GM12878 (cell line): Measurements from ENCODE around the gene ITK. TPM values are rescaled to one million over a fixed set of nuclear protein-coding genes. Genes with fewer than 3 reads are reported as not detected.

Experiments used
- ATAC-seq: fragments of 200-7000 bp; cut with Tn5 transposase; 3 replicates; pipeline ENCODE4 v1.9.1; 2020; ENCODE audit warnings: mild to moderate bottlenecking, moderate library complexity
- BruUV-seq: library from RNA; stranded (reverse); fragments of 400-500 nt; replicated peaks from 2 replicates; lab custom pipeline; 2021; lab: Mats Ljungman, UMichigan
- CTCF ChIA-PET: fragments of 300-600 bp; sonication (Branson Sonifier 250); formaldehyde crosslinking; extraction: SDS; loops from one replicate; lab custom pipeline; 2021; ENCODE audit warnings: inconsistent platforms; lab: Yijun Ruan, JAX
- POLR2A ChIA-PET: fragments of 350-600 bp; formaldehyde crosslinking; extraction: SDS; loops from one replicate; lab custom pipeline; 2021; ENCODE audit warnings: inconsistent platforms; lab: Charles Lee
- RAD21 ChIA-PET: fragments of 300-600 bp; sonication (Branson Sonifier 250); formaldehyde crosslinking; loops from one replicate; lab custom pipeline; 2023; ENCODE audit warnings: antibody characterized with exemption; ENCODE audit not compliant: unreplicated experiment; lab: Charles Lee
- SMC1A ChIA-PET: fragments of 300-600 bp; sonication (Branson Sonifier 250); formaldehyde crosslinking; loops from one replicate; lab custom pipeline; 2023; ENCODE audit not compliant: unreplicated experiment, uncharacterized antibody; lab: Charles Lee
- DNase-seq: peaks from one replicate; pipeline ENCODE4 v3.0.0-alpha.2; 2011; ENCODE audit warnings: low read depth, low spot score
- FAIRE-seq: peaks from 3 replicates; lab custom pipeline; 2011; peaks lifted over from hg19 to GRCh38; lab: Jason Lieb, UNC
- H2AFZ ChIP-seq: 2 replicates; pipeline ENCODE4 v1.6.0; 2011; ENCODE audit warnings: low read depth, low read length, control low read depth; ENCODE audit not compliant: control insufficient read depth
- H3K27ac ChIP-seq: 2 replicates; pipeline ENCODE4 v1.5.1; 2011; ENCODE audit warnings: control low read depth; ENCODE audit not compliant: control insufficient read depth, insufficient read depth
- H3K27me3 ChIP-seq, 2 experiments: replicated peaks in 1 of 2; 2 replicates each; pipeline versions ENCODE4 v1.6.0 to v1.6.1; 2011; ENCODE audit warnings: low read length in 1 of 2; ENCODE audit not compliant: control insufficient read depth in 2 of 2, insufficient read depth in 2 of 2
- H3K36me3 ChIP-seq, 2 experiments: 2 replicates each; pipeline ENCODE4 v1.5.1; 2011; ENCODE audit warnings: low read length in 1 of 2; ENCODE audit not compliant: control insufficient read depth in 2 of 2, insufficient read depth in 2 of 2
- H3K4me1 ChIP-seq: 2 replicates; pipeline ENCODE4 v1.6.1; 2011; ENCODE audit warnings: mild to moderate bottlenecking, low read length, moderate library complexity, mixed read lengths; ENCODE audit not compliant: control insufficient read depth, insufficient read depth
- H3K4me2 ChIP-seq: 2 replicates; pipeline ENCODE4 v1.6.0; 2011; ENCODE audit warnings: control low read depth; ENCODE audit not compliant: control insufficient read depth, insufficient read depth
- H3K4me3 ChIP-seq: fragments of 200-600 bp; sonication (generic); 2 replicates; pipeline ENCODE4 v1.5.1; 2016
- H3K79me2 ChIP-seq: 2 replicates; pipeline ENCODE4 v1.6.0; 2011; ENCODE audit warnings: low read length; ENCODE audit not compliant: control insufficient read depth, insufficient read depth
- H3K9ac ChIP-seq: 2 replicates; pipeline ENCODE4 v1.8.0; 2011; ENCODE audit warnings: low read length, control low read depth, mixed read lengths; ENCODE audit not compliant: control insufficient read depth, insufficient read depth
- H3K9me3 ChIP-seq: replicated peaks from 3 replicates; pipeline ENCODE4 v1.5.1; 2011; ENCODE audit warnings: mild to moderate bottlenecking, low read length; ENCODE audit not compliant: control insufficient read depth, insufficient read depth
- H4K20me1 ChIP-seq: 2 replicates; pipeline ENCODE4 v1.6.0; 2011; ENCODE audit not compliant: control insufficient read depth, insufficient read depth
- BACH1 ChIP-seq: fragments of 450-650 bp; IDR thresholded peaks from 2 replicates; pipeline ENCODE4 v1.6.1; 2017; ENCODE audit warnings: mild to moderate bottlenecking, borderline replicate concordance
- IRF4 ChIP-seq: IDR thresholded peaks from 2 replicates; pipeline ENCODE4 v1.6.1; 2011; ENCODE audit warnings: low read depth, low read length
- KLF5 ChIP-seq: fragments of 450-650 bp; IDR thresholded peaks from 2 replicates; pipeline ENCODE4 v1.6.1; 2014; ENCODE audit warnings: mild to moderate bottlenecking; ENCODE audit not compliant: partially characterized antibody
- MEF2B ChIP-seq: fragments of 450-650 bp; IDR thresholded peaks from 2 replicates; pipeline ENCODE4 v1.6.1; 2018; ENCODE audit warnings: mild to moderate bottlenecking, moderate library complexity; ENCODE audit not compliant: partially characterized antibody, poor library complexity, severe bottlenecking
- RB1 ChIP-seq: fragments of 450-650 bp; formaldehyde crosslinking; IDR thresholded peaks from 2 replicates; pipeline ENCODE4 v1.6.1; 2017; ENCODE audit warnings: mild to moderate bottlenecking, borderline replicate concordance
- RBBP5 ChIP-seq: fragments of 200-600 bp; sonication (generic); conservative IDR thresholded peaks from 2 replicates; pipeline ENCODE4 v1.6.1; 2016
- SIX5 ChIP-seq: IDR thresholded peaks from 2 replicates; pipeline ENCODE4 v1.6.1; 2011; ENCODE audit warnings: mild to moderate bottlenecking, low read depth, low read length, moderate library complexity; ENCODE audit not compliant: severe bottlenecking
- SPI1 ChIP-seq: IDR thresholded peaks from 2 replicates; pipeline ENCODE4 v1.6.1; 2011; ENCODE audit warnings: low read depth, mild to moderate bottlenecking, low read length, moderate library complexity, borderline replicate concordance; ENCODE audit not compliant: insufficient read depth
- STAT1 ChIP-seq: fragments of 450-650 bp; conservative IDR thresholded peaks from 2 replicates; pipeline ENCODE4 v1.6.1; 2014; ENCODE audit warnings: antibody characterized with exemption, mild to moderate bottlenecking
- SUZ12 ChIP-seq: fragments of 200-600 bp; sonication (generic); IDR thresholded peaks from one replicate; pipeline ENCODE4 v1.6.1; 2018; ENCODE audit warnings: antibody characterized with exemption, mild to moderate bottlenecking; ENCODE audit not compliant: unreplicated experiment
- WGBS: methylation state at CpG from one replicate; pipeline ENCODE4 v1.1.6; 2016; ENCODE audit warnings: low lambda C conversion rate; ENCODE audit not compliant: insufficient replicate concordance, insufficient coverage; ENCODE audit errors: missing lambda C conversion rate; 5-methylcytosine and 5-hydroxymethylcytosine counted together
- in situ Hi-C: fragments of 300-500 bp; cut with MboI; formaldehyde crosslinking; loops from 9 replicates; pipeline ENCODE4 v1.14.3; 2018; ENCODE audit warnings: mixed read lengths
- intact Hi-C: fragments of 100-400 bp; cut with micrococcal nuclease; formaldehyde crosslinking; loops from one replicate; pipeline ENCODE4 v1.14.2; 2022; ENCODE audit not compliant: unreplicated experiment
- polyA plus RNA-seq, 11 experiments: library from polyadenylated mRNA; depleted of rRNA in 4 of 11; unstranded in 6 of 11; stranded (reverse) in 5 of 11; fragments of >200 nt; fragmentation: Nextera tagmentation in 4 of 11; fragmentation: Illumina TruSeq in 1 of 11; extraction: Ambion mirVana in 4 of 11; extraction: Trizol in 1 of 11; gene quantifications; 1 replicate in 1 of 11; 2 replicates in 10 of 11; pipeline versions ENCODE4 v1.2.1 to v1.2.3, GENCODE V29; 2011 to 2016; ENCODE audit warnings: inconsistent platforms in 2 of 11, missing spikeins in 2 of 11, low read depth in 1 of 11
- total RNA-seq, 4 experiments: library from RNA; depleted of rRNA in 3 of 4; stranded (reverse); fragments of >200 nt in 3 of 4; fragmentation: Illumina TruSeq in 1 of 4; extraction: Trizol in 1 of 4; gene quantifications; 2 replicates each; pipeline versions ENCODE4 v1.2.1 to v1.2.3, GENCODE V29; 2013 to 2021

Gene ITK
- total and polyA plus RNA-seq, 10 of the 15 experiments (the other 5 are each of a cell fraction or from before 2014, with no cell fraction given) = 0.05 to 2.4 (median 0.76) TPM

GRCh38 chr5:157193699-157194424 lies 13.2 kb downstream of the ITK start:
- no peaks in the 10 kb centered on the region for H3K79me2 ChIP-seq
- H3K4me3 ChIP-seq = no peak overlapping the region
- no peaks in the 10 kb centered on the region for H3K36me3 ChIP-seq
- H2AFZ ChIP-seq = no peak overlapping the region
- H3K27ac ChIP-seq = no peak overlapping the region
- TF ChIP-seq RBBP5 (no peak), KLF5 (no peak), STAT1 (no peak), SUZ12 (no peak), IRF4 (no peak), BACH1 (no peak), SIX5 (no peak), SPI1 (no peak), MEF2B (no peak), RB1 (no peak)
- no peaks in the 10 kb centered on the region for H3K27me3 ChIP-seq
- H3K4me2 ChIP-seq = no peak overlapping the region
- no peak overlapping the region for H3K9ac ChIP-seq
- ChIA-PET POLR2A (interaction anchor here (0.9 kb wide), 1 partner anchor 13 kb away, joined by 3 read pairs; no protein-coding TSS in a partner anchor), CTCF (interaction anchor here (0.9 kb wide), 1 partner anchor 18 kb away, joined by 3 read pairs; no protein-coding TSS in a partner anchor), SMC1A (interaction anchor here (0.6 to 1.5 kb wide), 5 partner anchors 16 to 76 kb away, joined by 3 to 5 read pairs (median 3); no protein-coding TSS in a partner anchor), RAD21 (no interaction called here)
- ATAC-seq = no peak
- H3K4me1 ChIP-seq = 0 out of 2 replicates have a peak, but pooled peaks cover under 1% of the 10 kb centered on the region
- no peak for DNase-seq
- no peak for FAIRE-seq
- intact Hi-C loops = no loop called here
- H4K20me1 ChIP-seq = no peaks in the 10 kb centered on the region
- no peaks in the 10 kb centered on the region for H3K9me3 ChIP-seq
- no TSS peak for BruUV-seq
- in situ Hi-C loops = no loop called here
- 89% methylated on average over 10 of the region's 10 CpGs for WGBS
